GM11168 (cell line): ENCODE results near the gene GBX1.

Source experiments
- in situ Hi-C: fragments of 300-500 bp; cut with MboI; formaldehyde crosslinking; loops from one replicate; pipeline ENCODE4 v1.12.0; 2022; ENCODE audit warnings: low sequenced_read_pairs; ENCODE audit not compliant: unreplicated experiment

Gene GBX1

GRCh38 chr7:151118108-151119054 lies 49.1 kb downstream of the GBX1 start:
- in situ Hi-C loops = no loop called here

DNA sequence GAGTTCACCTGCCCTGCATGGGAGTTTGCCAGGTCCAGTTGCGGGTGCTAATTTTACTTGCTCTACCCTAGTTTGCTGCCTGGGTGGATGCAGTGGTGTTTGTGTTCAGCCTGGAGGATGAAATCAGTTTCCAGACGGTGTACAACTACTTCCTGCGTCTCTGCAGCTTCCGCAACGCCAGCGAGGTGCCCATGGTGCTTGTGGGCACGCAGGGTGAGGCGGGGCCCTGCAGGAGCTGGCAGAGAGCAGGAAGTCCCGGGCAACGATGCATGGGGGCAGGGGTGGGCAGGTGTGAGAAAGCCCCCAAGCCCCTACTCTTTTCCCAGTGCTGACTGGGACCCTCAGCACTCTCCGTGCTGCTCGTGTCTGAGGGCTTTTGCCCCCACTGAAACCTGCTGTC lies 49.9 kb downstream of the GBX1 start:
- in situ Hi-C loops = no loop called here

- in situ Hi-C loops = no loop called here
Measured at GRCh38 chr7:151116603-151117440, 50.7 kb downstream of the GBX1 start.

GRCh38 chr7:151115836-151116418 lies 51.6 kb downstream of the GBX1 start:
- in situ Hi-C loops = no loop called here

DNA sequence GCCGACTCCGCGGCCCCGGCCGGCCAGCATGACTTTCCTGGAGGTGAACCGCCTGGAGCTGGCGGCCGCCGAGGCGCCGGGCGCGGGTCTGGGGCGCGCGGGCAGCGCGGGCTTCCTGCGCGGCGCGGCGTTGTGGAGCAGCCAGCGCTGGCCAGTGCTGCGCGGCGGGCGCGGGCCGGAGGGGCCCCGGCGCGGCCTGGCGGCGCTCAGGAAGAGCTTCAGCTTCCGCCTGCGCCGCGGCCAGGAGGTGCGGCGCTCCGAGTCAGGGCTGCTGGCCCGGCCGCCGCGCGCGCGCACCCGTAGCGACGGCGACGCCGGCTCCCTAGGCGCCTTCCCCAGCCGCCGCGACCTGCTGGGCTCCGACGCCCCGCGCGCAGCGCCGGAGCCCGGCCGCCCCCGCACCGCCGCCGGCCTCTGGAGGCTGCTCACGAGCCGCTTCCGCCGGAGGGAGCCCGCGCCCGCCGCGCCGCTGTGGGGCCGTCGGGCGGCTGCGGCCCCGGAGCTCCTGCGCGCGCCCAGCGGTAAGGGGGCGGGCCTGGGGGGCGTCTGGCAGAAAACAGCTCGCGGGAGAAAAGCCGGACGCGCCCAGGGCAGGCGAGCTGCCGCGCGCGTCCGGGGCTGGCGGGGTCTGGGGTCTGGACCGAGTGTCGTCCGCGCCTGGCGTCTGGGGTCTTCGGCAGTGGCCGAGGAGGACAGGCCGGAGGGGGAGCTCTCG lies 52.2 kb downstream of the GBX1 start:
- in situ Hi-C loops = no loop called here

DNA sequence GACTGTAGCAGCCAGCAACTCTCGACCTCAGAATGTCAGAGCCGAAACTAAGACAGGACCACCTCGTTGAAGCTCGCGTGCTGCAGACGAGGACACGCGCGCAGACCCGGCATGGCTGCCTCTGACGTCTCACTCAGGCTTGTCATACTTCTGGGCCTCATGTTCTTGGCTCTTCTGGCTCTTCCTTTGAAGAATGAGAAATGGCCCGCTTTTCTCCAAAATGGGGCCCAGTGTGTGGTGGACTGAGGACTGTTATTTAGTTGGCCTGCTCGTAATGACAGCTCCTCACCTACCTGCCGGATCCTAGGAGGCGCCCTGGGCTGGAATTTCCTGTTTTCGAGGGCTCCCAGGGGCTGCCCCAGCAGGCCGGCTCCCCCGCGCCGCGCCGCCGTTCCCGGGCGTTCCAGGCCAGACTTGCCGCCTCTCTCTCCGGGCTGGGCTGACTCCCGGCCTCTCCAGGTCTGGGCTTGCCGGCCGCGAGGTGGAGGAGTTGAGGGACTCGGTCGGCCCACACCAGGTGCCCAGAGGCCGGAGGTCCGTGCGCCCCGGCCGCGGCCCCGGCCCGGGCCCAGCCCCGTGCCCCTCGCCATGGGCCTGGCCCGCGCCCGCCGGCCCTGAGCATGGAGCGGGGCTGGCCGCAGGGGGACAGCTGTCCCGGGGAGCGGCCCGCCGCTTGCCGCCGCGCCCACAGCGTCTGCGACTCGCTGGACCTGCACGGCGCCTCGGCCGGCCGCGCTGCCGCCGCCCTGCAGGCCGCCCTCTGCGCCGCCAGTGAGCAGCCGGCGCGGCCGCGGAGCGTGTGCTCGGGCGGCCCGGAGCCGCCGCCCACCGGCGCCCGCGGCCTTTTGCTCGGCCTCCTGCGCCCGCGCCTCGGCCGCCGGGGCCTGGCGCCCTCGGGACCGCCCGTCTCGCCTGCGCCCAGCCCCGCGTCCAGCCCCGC lies 53.1 kb downstream of the GBX1 start:
- in situ Hi-C loops = no loop called here

GRCh38 chr7:151113344-151114150 lies 53.9 kb downstream of the GBX1 start:
- in situ Hi-C loops = no loop called here

DNA sequence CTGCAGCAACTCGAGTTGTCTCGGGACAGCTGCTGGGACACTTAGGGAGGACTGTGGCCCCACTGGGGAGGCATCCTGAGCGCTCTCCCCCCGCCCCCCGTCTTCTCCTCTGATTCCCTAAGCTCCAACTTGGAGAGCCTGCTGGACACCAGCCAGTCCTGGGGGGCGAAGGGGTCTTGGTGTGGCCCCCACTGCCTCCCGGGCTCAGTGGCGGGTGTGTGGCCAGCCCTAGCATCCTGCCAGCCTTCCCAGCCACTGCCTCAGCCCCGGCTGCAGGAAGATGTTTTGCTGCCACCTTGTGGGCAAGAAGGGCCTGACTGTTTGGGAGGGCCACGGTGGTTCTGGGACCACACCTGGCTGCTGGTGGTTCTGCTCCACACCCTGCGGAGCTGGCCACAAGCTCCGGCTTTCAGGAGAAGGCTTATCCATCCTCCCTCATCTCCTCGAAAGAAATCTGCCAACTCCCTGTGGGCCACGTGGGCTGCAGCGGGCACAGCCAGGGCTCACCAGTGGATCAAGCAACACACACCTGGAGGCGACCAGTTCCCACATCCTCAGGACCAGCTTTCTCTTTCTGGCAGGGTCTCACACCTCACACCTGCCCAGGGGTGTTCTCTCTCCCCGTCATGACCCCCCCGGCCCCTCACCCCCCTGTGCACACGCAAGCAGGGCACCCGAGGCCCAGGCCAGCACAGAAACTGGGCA lies 56.4 kb downstream of the GBX1 start:
- in situ Hi-C loops = no loop called here

DNA sequence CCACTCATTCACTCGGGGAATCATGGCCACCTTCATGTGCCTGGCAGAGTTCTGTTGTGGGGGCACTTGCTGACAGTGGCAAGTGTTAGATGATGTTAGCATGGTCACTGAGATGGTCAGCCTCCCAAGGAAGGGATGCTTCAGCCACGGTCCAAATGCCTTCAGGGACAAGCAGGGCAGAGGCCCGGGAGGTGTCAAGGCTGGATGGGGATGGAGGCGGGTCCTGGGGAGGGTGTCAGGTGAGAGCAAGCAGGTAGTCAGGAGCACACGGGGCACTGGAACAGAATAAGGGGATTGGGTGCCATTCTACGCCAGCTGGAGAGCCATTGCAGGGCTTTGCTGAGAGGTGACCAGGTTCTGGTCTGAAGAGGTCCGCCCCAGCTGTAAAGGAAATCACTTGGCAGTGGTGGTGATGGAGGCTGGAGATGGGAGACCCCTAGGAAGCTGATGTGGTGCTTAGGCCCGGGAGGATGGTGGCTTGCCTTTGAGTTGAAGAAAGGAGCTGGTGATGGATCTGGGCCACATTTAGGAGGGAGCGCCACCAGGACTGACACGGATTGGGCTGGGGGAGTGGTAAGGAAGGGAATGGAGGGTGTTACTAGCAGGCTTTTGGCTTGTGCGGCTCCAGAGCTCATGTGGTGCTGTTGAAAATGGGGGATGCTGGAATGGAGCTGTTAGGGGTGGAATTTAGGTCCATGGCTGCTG lies 57.1 kb downstream of the GBX1 start:
- in situ Hi-C loops = no loop called here

GRCh38 chr7:151109094-151110048 lies 58.1 kb downstream of the GBX1 start:
- in situ Hi-C loops = no loop called here

- in situ Hi-C loops = no loop called here
Measured at GRCh38 chr7:151107882-151108281, 59.6 kb downstream of the GBX1 start.

- in situ Hi-C loops = no loop called here
Measured at GRCh38 chr7:151104411-151105235, 62.9 kb downstream of the GBX1 start.

DNA sequence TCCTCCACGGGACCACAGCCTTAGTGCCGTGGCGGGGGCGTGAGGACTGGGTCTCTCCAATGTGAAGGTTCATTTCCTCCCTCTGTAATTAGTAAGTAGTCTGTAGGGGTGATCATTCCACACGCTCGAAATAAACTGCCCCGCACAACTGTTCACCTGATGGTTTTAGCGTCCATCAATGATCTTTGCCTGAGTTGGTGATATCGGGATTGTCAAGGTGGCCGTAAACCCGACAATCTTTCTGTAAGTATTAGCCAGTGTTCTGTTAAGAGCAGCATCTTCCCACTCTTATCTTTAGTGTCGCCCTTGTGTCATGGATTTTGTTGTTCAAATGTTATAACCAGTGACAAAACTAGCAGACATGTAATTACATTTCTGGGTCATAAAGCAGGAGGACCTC lies 63.5 kb downstream of the GBX1 start:
- in situ Hi-C loops = no loop called here

GRCh38 chr7:151102991-151103390 lies 64.5 kb downstream of the GBX1 start:
- in situ Hi-C loops = no loop called here
